Measurements from ENCODE around the gene MRTO4.
A peak's percentile ranks its signal among the peaks of the same experiment; 100 is the strongest.
"Not testable (repeated sequence)": the region's sequence is repeated elsewhere in the genome, so short reads cannot be mapped to it uniquely, and the experiment has no call there.

MRTO4 gene

DNA sequence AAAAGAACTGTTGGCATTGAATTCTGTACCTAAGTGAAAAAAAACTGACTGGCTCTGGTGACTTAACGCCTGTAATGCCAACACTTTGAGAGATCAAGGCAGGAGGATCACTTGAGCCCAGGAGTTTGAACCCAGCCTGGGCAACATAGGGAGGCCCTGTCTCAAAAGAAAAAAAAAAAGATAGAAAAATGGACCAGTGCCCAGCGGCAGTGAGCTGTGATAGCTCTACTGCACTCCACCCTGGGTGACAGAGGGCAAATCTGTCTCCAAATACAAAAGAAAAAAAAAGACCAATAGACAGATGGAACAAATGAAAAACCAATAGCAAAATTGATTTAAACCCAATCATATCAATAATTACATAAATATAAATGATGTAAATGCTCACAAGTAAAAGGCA, 37.6 kb downstream of the MRTO4 start:
- Mint-ChIP-seq H3K36me3 (ENCODE audit: insufficient read depth) (peaks cover 4% of the 10 kb centered on the region), H3K27ac (no peak overlapping the region), H3K4me1 (ENCODE audit: low read depth in 2 of 2) (peaks cover 4 to 8% of the 10 kb centered on the region in 2 donors), H3K27me3 (peaks cover 8 to 9% of the 10 kb centered on the region in 2 donors), H3K4me3 (peak overlapping the region; percentile 29 to 68), H3K9me3 (peaks cover 1 to 4% of the 10 kb centered on the region in 2 donors)
- ATAC-seq (replicated peaks) (no peak), DNase-seq (no peak)

- Mint-ChIP-seq H3K9me3 (peaks cover 4 to 19% of the 10 kb centered on the region in 2 donors), H3K27me3 (no peaks in the 10 kb centered on the region), H3K36me3 (ENCODE audit: insufficient read depth) (no peaks in the 10 kb centered on the region), H3K27ac (no peak overlapping the region), H3K4me1 (ENCODE audit: low read depth in 2 of 2) (no peaks in the 10 kb centered on the region), H3K4me3 (no peak overlapping the region)
- DNase-seq (no peak), ATAC-seq (replicated peaks) (no peak)
These were observed 43.0 kb downstream of the MRTO4 start for GRCh38 chr1:19294638-19295037.

DNA sequence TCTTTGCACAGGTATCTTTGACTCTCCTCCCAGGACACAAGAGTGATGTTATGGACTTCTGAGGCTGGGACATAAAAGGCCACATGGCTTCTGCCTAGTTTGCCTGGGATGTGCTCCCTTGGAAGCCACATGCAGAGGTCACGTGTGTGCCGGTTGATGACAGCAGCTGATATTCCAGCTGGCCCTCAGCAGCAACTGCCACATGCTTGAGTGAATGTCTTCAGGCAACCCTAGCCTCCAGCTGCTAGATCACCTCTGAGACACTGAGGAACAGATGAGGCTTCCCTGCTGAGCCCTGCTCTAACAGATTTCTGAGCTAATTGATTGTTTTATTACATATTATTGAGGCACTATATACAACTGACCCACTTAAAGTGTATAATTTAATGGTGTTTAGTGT, 48.6 kb downstream of the MRTO4 start:
- Mint-ChIP-seq H3K9me3 (peaks cover 0 to 6% of the 10 kb centered on the region in 2 donors), H3K36me3 (ENCODE audit: insufficient read depth) (peaks cover 20% of the 10 kb centered on the region), H3K27me3 (no peaks in the 10 kb centered on the region), H3K4me3 (no peak overlapping the region), H3K27ac (no peak overlapping the region), H3K4me1 (ENCODE audit: low read depth in 2 of 2) (no peaks in the 10 kb centered on the region)
- DNase-seq, result no peak
- ATAC-seq (replicated peaks), result no peak

DNA sequence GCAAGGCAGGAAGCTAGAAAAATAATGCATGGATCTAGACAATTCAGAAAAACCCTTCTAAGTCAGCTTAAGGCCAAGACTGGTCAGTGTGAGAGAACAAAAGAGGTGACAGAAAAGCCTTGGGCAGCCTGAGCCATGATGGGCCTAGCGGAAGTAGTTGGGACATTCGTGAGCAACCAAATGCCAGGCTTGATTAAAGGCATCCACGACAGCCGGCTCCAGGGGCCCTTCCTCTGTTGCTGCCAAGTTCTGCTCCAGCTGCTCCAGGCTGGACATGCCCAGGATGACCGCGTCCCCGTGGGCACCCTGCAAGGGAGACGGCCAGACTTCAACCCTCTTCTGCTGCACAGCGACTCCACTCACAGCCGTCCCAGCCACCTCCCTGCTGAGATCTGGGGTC, 52.5 kb downstream of the MRTO4 start:
- H3K4me3 Mint-ChIP-seq; H3K9me3 Mint-ChIP-seq; H3K27ac Mint-ChIP-seq; ATAC-seq (replicated peaks); H3K4me1 Mint-ChIP-seq (ENCODE audit: low read depth in 2 of 2); DNase-seq; H3K27me3 Mint-ChIP-seq: not testable (repeated sequence)
- peaks cover 30% of the 10 kb centered on the region for H3K36me3 Mint-ChIP-seq (ENCODE audit: insufficient read depth)

DNA sequence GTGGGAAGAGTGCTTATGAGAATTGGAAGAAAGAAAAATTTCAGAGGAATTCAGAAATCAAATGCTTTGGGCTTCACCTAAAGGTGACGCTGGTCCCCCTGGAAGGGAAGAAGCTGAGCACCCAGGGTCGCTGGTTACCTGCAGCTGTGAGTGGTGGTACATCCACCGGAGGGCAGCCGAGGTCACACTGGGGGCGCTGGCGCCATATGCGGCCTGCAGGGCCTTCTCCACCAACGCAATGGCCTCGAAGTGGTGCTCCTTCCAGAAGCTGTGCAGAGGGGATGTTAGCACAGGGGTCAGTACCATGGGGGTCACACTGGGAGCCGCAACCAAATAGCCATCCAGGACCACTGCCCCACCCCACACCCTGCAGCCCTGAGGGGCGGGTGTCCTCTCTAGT, 54.3 kb downstream of the MRTO4 start:
- Mint-ChIP-seq H3K27ac (no peak overlapping the region), H3K36me3 (ENCODE audit: insufficient read depth) (peaks cover 30% of the 10 kb centered on the region)

GRCh38 chr1:19306941-19307340, 55.3 kb downstream of the MRTO4 start:
- Mint-ChIP-seq H3K9me3 (no peaks in the 10 kb centered on the region), H3K4me3 (no peak overlapping the region), H3K4me1 (ENCODE audit: low read depth in 2 of 2) (peaks cover 12 to 18% of the 10 kb centered on the region in 2 donors), H3K27me3 (no peaks in the 10 kb centered on the region), H3K27ac (no peak overlapping the region), H3K36me3 (ENCODE audit: insufficient read depth) (peaks cover 34% of the 10 kb centered on the region)
- DNase-seq (no peak), ATAC-seq (replicated peaks) (no peak)

More for the DNA sequence above, 54.3 kb downstream of the MRTO4 start:
- H3K4me3 Mint-ChIP-seq, result no peak overlapping the region
- ATAC-seq (replicated peaks) (no peak), DNase-seq (no peak)
- H3K9me3 Mint-ChIP-seq, result no peaks in the 10 kb centered on the region
- peaks cover 7 to 12% of the 10 kb centered on the region in 2 donors for H3K4me1 Mint-ChIP-seq (ENCODE audit: low read depth in 2 of 2)
- no peaks in the 10 kb centered on the region for H3K27me3 Mint-ChIP-seq

DNA sequence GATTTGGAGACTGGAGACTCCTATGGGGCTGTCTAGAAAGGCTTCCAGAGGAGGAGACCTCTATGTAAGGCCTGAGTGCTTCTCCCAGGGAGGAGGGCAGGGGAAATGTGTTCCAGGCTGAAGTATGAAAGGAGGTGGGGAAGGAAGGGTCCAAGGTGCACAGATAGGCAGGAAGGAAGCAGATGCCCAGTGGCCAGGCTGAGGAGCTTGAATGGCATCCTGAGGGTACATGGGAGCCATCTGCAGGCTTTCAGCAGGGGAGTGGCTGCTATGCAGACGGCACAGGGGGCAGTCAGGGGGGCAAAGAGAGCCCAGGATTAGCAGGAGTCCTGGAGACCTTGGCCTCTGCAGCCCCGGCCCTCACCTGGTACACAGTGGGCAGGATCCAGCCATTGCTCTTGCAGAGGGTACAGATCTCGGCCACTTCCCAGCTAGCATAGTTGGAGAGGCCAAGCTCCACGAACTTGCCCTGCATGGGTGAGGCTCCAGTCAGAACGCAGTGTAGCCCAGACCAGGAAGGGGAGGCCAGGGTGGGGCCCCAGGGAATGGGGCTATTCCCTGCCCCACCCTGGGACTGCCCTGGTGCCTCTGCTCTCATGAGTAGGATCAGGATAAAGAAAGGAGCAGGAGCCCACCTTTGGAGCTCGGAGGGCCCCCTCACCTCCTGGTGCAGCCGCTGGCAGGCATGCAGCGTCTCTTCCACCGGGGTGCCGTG, 56.3 kb downstream of the MRTO4 start:
- DNase-seq (no peak), ATAC-seq (replicated peaks) (no peak)
- Mint-ChIP-seq H3K27me3 (no peaks in the 10 kb centered on the region), H3K36me3 (ENCODE audit: insufficient read depth) (peaks cover 36% of the 10 kb centered on the region), H3K9me3 (no peaks in the 10 kb centered on the region), H3K4me3 (no peak overlapping the region), H3K4me1 (ENCODE audit: low read depth in 2 of 2) (peaks cover 12 to 22% of the 10 kb centered on the region in 2 donors), H3K27ac (peak overlapping the region in 1 of 2 donors; percentile 9)

- H3K36me3 Mint-ChIP-seq (ENCODE audit: insufficient read depth), result peaks cover 34% of the 10 kb centered on the region
- H3K27ac Mint-ChIP-seq, result no peak overlapping the region
- DNase-seq (no peak), ATAC-seq (replicated peaks) (no peak)
- no peaks in the 10 kb centered on the region for H3K27me3 Mint-ChIP-seq
- H3K9me3 Mint-ChIP-seq, result no peaks in the 10 kb centered on the region
- H3K4me1 Mint-ChIP-seq (ENCODE audit: low read depth in 2 of 2), result peaks cover 18 to 28% of the 10 kb centered on the region in 2 donors
- no peak overlapping the region for H3K4me3 Mint-ChIP-seq
These were observed 56.9 kb downstream of the MRTO4 start for GRCh38 chr1:19308509-19308907.

- no peaks in the 10 kb centered on the region for H3K9me3 Mint-ChIP-seq
- H3K36me3 Mint-ChIP-seq (ENCODE audit: insufficient read depth), result peaks cover 37% of the 10 kb centered on the region
- peaks cover 18 to 30% of the 10 kb centered on the region in 2 donors for H3K4me1 Mint-ChIP-seq (ENCODE audit: low read depth in 2 of 2)
- no peaks in the 10 kb centered on the region for H3K27me3 Mint-ChIP-seq
- DNase-seq (no peak), ATAC-seq (replicated peaks) (no peak)
- H3K27ac Mint-ChIP-seq, result no peak overlapping the region
- no peak overlapping the region for H3K4me3 Mint-ChIP-seq
These were observed 57.7 kb downstream of the MRTO4 start for GRCh38 chr1:19309123-19309813.

Measured in effector memory CD8-positive, alpha-beta T cell (primary cell).